ENCODE results near the gene JMJD6.
"Not testable (repeated sequence)": the region's sequence is repeated elsewhere in the genome, so short reads cannot be mapped to it uniquely, and the experiment has no call there.

Gene JMJD6

GRCh38 chr17:76714822-76715495 lies 11.4 kb downstream of the JMJD6 start:
- Histone ChIP-seq H3K4me1 (ENCODE audit: control insufficient read depth, insufficient read depth, low read length) (peaks cover 8% of the 10 kb centered on the region), H3K9me3 (ENCODE audit: control insufficient read depth, insufficient read depth, low read length) (no peaks in the 10 kb centered on the region), H3K9ac (ENCODE audit: low read depth, low read length) (no peak overlapping the region), H3K27ac (ENCODE audit: low read depth, low read length) (no peak overlapping the region), H3K27me3 (ENCODE audit: control insufficient read depth, insufficient read depth, low read length) (peaks cover 4% of the 10 kb centered on the region), H3K4me3 (ENCODE audit: low read depth, low read length) (no peak overlapping the region), H3K36me3 (ENCODE audit: control insufficient read depth, insufficient read depth, low read length) (peaks cover 46% of the 10 kb centered on the region)

- H3K27ac ChIP-seq (ENCODE audit: low read depth, low read length): no peak overlapping the region
- H3K27me3 ChIP-seq (ENCODE audit: control insufficient read depth, insufficient read depth, low read length): peaks cover 10% of the 10 kb centered on the region
- H3K9me3 ChIP-seq (ENCODE audit: control insufficient read depth, insufficient read depth, low read length): no peaks in the 10 kb centered on the region
- no peak overlapping the region for H3K4me3 ChIP-seq (ENCODE audit: low read depth, low read length)
- no peak overlapping the region for H3K9ac ChIP-seq (ENCODE audit: low read depth, low read length)
- H3K36me3 ChIP-seq (ENCODE audit: control insufficient read depth, insufficient read depth, low read length): peaks cover 40% of the 10 kb centered on the region
- peaks cover 14% of the 10 kb centered on the region for H3K4me1 ChIP-seq (ENCODE audit: control insufficient read depth, insufficient read depth, low read length)
Measured at GRCh38 chr17:76714336-76714735, 12.1 kb downstream of the JMJD6 start.

- peaks cover 35% of the 10 kb centered on the region for H3K36me3 ChIP-seq (ENCODE audit: control insufficient read depth, insufficient read depth, low read length)
- no peak overlapping the region for H3K9ac ChIP-seq (ENCODE audit: low read depth, low read length)
- peaks cover 16% of the 10 kb centered on the region for H3K27me3 ChIP-seq (ENCODE audit: control insufficient read depth, insufficient read depth, low read length)
- no peak overlapping the region for H3K27ac ChIP-seq (ENCODE audit: low read depth, low read length)
- H3K9me3 ChIP-seq (ENCODE audit: control insufficient read depth, insufficient read depth, low read length): no peaks in the 10 kb centered on the region
- H3K4me3 ChIP-seq (ENCODE audit: low read depth, low read length): no peak overlapping the region
- H3K4me1 ChIP-seq (ENCODE audit: control insufficient read depth, insufficient read depth, low read length): peaks cover 20% of the 10 kb centered on the region
Measured at GRCh38 chr17:76713765-76714164, 12.6 kb downstream of the JMJD6 start.

GRCh38 chr17:76712321-76712720 lies 14.1 kb downstream of the JMJD6 start:
- H3K27me3 ChIP-seq (ENCODE audit: control insufficient read depth, insufficient read depth, low read length): peaks cover 22% of the 10 kb centered on the region
- H3K4me1 ChIP-seq (ENCODE audit: control insufficient read depth, insufficient read depth, low read length): peaks cover 31% of the 10 kb centered on the region
- not testable (repeated sequence) for H3K4me3 ChIP-seq (ENCODE audit: low read depth, low read length); H3K9ac ChIP-seq (ENCODE audit: low read depth, low read length); H3K27ac ChIP-seq (ENCODE audit: low read depth, low read length); H3K9me3 ChIP-seq (ENCODE audit: control insufficient read depth, insufficient read depth, low read length)
- peaks cover 23% of the 10 kb centered on the region for H3K36me3 ChIP-seq (ENCODE audit: control insufficient read depth, insufficient read depth, low read length)

GRCh38 chr17:76710863-76711611 lies 15.4 kb downstream of the JMJD6 start, which contains the start of gene MXRA7:
MXRA7 (minus strand) TSS chr17:76710965; CDS start chr17:76710946, 19 bp downstream.
- H3K27ac ChIP-seq (ENCODE audit: low read depth, low read length): peak within 1 kb of the TSS; percentile 24
- peak within 1 kb of the TSS; percentile 67 for H3K4me3 ChIP-seq (ENCODE audit: low read depth, low read length)
- peaks cover 22% of the 10 kb centered on the region for H3K27me3 ChIP-seq (ENCODE audit: control insufficient read depth, insufficient read depth, low read length)
- peaks cover 31% of the 10 kb centered on the region for H3K4me1 ChIP-seq (ENCODE audit: control insufficient read depth, insufficient read depth, low read length)
- H3K9ac ChIP-seq (ENCODE audit: low read depth, low read length): no peak within 1 kb of the TSS
- peaks cover 10% of the 10 kb centered on the region for H3K36me3 ChIP-seq (ENCODE audit: control insufficient read depth, insufficient read depth, low read length)
- H3K9me3 ChIP-seq (ENCODE audit: control insufficient read depth, insufficient read depth, low read length): no peaks in the 10 kb centered on the region

GRCh38 chr17:76709951-76710862 lies 16.2 kb downstream of the JMJD6 start:
- Histone ChIP-seq H3K27me3 (ENCODE audit: control insufficient read depth, insufficient read depth, low read length) (peaks cover 22% of the 10 kb centered on the region), H3K4me3 (ENCODE audit: low read depth, low read length) (peak overlapping the region; percentile 67), H3K27ac (ENCODE audit: low read depth, low read length) (peak overlapping the region; percentile 24), H3K4me1 (ENCODE audit: control insufficient read depth, insufficient read depth, low read length) (peaks cover 31% of the 10 kb centered on the region)
- not testable (repeated sequence) for H3K36me3 ChIP-seq (ENCODE audit: control insufficient read depth, insufficient read depth, low read length); H3K9ac ChIP-seq (ENCODE audit: low read depth, low read length); H3K9me3 ChIP-seq (ENCODE audit: control insufficient read depth, insufficient read depth, low read length)

- H3K9ac ChIP-seq (ENCODE audit: low read depth, low read length): no peak overlapping the region
- no peaks in the 10 kb centered on the region for H3K36me3 ChIP-seq (ENCODE audit: control insufficient read depth, insufficient read depth, low read length)
- peak overlapping the region; percentile 67 for H3K4me3 ChIP-seq (ENCODE audit: low read depth, low read length)
- peaks cover 31% of the 10 kb centered on the region for H3K4me1 ChIP-seq (ENCODE audit: control insufficient read depth, insufficient read depth, low read length)
- H3K9me3 ChIP-seq (ENCODE audit: control insufficient read depth, insufficient read depth, low read length): no peaks in the 10 kb centered on the region
- H3K27me3 ChIP-seq (ENCODE audit: control insufficient read depth, insufficient read depth, low read length): peaks cover 22% of the 10 kb centered on the region
- peak overlapping the region; percentile 24 for H3K27ac ChIP-seq (ENCODE audit: low read depth, low read length)
Measured at GRCh38 chr17:76709077-76709950, 17.1 kb downstream of the JMJD6 start.

- no peaks in the 10 kb centered on the region for H3K36me3 ChIP-seq (ENCODE audit: control insufficient read depth, insufficient read depth, low read length)
- peaks cover 32% of the 10 kb centered on the region for H3K4me1 ChIP-seq (ENCODE audit: control insufficient read depth, insufficient read depth, low read length)
- no peak overlapping the region for H3K9ac ChIP-seq (ENCODE audit: low read depth, low read length)
- peaks cover 22% of the 10 kb centered on the region for H3K27me3 ChIP-seq (ENCODE audit: control insufficient read depth, insufficient read depth, low read length)
- no peak overlapping the region for H3K4me3 ChIP-seq (ENCODE audit: low read depth, low read length)
- H3K9me3 ChIP-seq (ENCODE audit: control insufficient read depth, insufficient read depth, low read length): no peaks in the 10 kb centered on the region
- peak overlapping the region; percentile 13 for H3K27ac ChIP-seq (ENCODE audit: low read depth, low read length)
Measured at GRCh38 chr17:76707985-76708807, 18.2 kb downstream of the JMJD6 start.

- Histone ChIP-seq H3K36me3 (ENCODE audit: control insufficient read depth, insufficient read depth, low read length) (no peaks in the 10 kb centered on the region), H3K9me3 (ENCODE audit: control insufficient read depth, insufficient read depth, low read length) (no peaks in the 10 kb centered on the region), H3K27me3 (ENCODE audit: control insufficient read depth, insufficient read depth, low read length) (peaks cover 22% of the 10 kb centered on the region), H3K9ac (ENCODE audit: low read depth, low read length) (no peak overlapping the region), H3K27ac (ENCODE audit: low read depth, low read length) (no peak overlapping the region), H3K4me1 (ENCODE audit: control insufficient read depth, insufficient read depth, low read length) (peaks cover 35% of the 10 kb centered on the region), H3K4me3 (ENCODE audit: low read depth, low read length) (no peak overlapping the region)
Measured at GRCh38 chr17:76706817-76707216, 19.6 kb downstream of the JMJD6 start.

All from HUES48 (cell line).